ENCODE results near the gene TCEA3. TPM values are rescaled to one million over a fixed set of nuclear protein-coding genes. Genes with fewer than 3 reads are reported as not detected.
A peak's percentile ranks its signal among the peaks of the same experiment; 100 is the strongest.

The TCEA3 gene
- polyA plus RNA-seq, 1 donor (not counting 4 experiments of a cell fraction or from before 2014, with no cell fraction given): 0.38 TPM

GRCh38 chr1:23462766-23463165, 38.2 kb upstream of the TCEA3 start:
- Histone ChIP-seq H3K9me1 (ENCODE audit: control insufficient read depth, extremely low read depth, insufficient read depth, low read length) (no peaks in the 10 kb centered on the region), H3K4me2 (ENCODE audit: control insufficient read depth, extremely low read depth, insufficient read depth, low read depth, low read length) (no peak overlapping the region), H3K9ac (ENCODE audit: control insufficient read depth, extremely low read depth, insufficient read depth, low read length) (no peak overlapping the region), H3K4me1 (ENCODE audit: control insufficient read depth, extremely low read depth, insufficient read depth, low read length) (peaks cover 10% of the 10 kb centered on the region), H2AFZ (ENCODE audit: control insufficient read depth, low read length) (no peak overlapping the region), H3K79me2 (ENCODE audit: control insufficient read depth, insufficient read depth, low read length) (no peaks in the 10 kb centered on the region), H4K20me1 (ENCODE audit: control insufficient read depth, extremely low read depth, insufficient read depth, low read length) (no peaks in the 10 kb centered on the region), H3K9me3 (ENCODE audit: control insufficient read depth, low read depth, low read length) (no peaks in the 10 kb centered on the region), H3K27me3 (ENCODE audit: control insufficient read depth, extremely low read depth, insufficient read depth, low read length) (peaks cover 8% of the 10 kb centered on the region), H3K27ac (ENCODE audit: control insufficient read depth, insufficient read depth, low read length) (no peak overlapping the region), H3K36me3 (ENCODE audit: control insufficient read depth in 2 of 2, extremely low read depth in 1 of 2, insufficient read depth in 2 of 2, low read length in 2 of 2) (no peaks in the 10 kb centered on the region), H3K4me3 (ENCODE audit: control insufficient read depth in 2 of 3, extremely low read depth in 1 of 3, insufficient read depth in 2 of 3, low read depth in 1 of 3, low read length in 3 of 3) (no peak overlapping the region)
- no peak for TF ChIP-seq EZH2 (IDR thresholded peaks at IDR 0.05; ENCODE audit: low read length)
- no peak for TF ChIP-seq CTCF (optimal IDR thresholded peaks at IDR 0.05 in 1 of 3, IDR thresholded peaks at IDR 0.05 in 1 of 3, conservative IDR thresholded peaks at IDR 0.05 in 1 of 3; ENCODE audit: extremely low read depth in 1 of 3, insufficient read depth in 2 of 3, low read length in 3 of 3)
- dilution Hi-C loops (cut with MboI; ENCODE audit: extremely low pct_ligation_motif_present, low sequenced_read_pairs): no loop called here
- FAIRE-seq: no peak
- no peak for DNase-seq (ENCODE audit: low read depth, low spot score)

DNA sequence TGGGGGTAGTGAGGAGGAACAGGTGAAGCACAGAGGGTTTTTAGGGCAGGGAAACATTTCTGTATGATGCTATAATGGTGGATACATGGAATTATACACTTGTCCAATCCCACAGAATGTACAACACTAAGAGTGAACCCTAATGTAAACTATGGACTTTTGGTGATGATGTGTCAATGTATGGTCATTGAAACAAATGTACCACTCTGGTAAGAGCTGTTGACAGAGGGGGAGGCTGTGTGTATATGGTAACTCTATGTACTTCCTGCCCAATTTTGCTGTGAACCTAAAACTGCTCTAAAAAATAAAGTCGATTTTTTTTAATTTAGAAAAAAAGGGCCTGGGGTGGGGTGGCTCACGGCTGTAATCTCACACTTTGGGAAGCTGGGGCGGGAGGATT, 36.5 kb upstream of the TCEA3 start:
- no peak for TF ChIP-seq EZH2 (IDR thresholded peaks at IDR 0.05; ENCODE audit: low read length)
- no peak for TF ChIP-seq CTCF (optimal IDR thresholded peaks at IDR 0.05 in 1 of 3, IDR thresholded peaks at IDR 0.05 in 1 of 3, conservative IDR thresholded peaks at IDR 0.05 in 1 of 3; ENCODE audit: extremely low read depth in 1 of 3, insufficient read depth in 2 of 3, low read length in 3 of 3)
- Histone ChIP-seq H3K9ac (ENCODE audit: control insufficient read depth, extremely low read depth, insufficient read depth, low read length) (no peak overlapping the region), H3K27me3 (ENCODE audit: control insufficient read depth, extremely low read depth, insufficient read depth, low read length) (peaks cover 8% of the 10 kb centered on the region), H3K4me1 (ENCODE audit: control insufficient read depth, extremely low read depth, insufficient read depth, low read length) (peaks cover 23% of the 10 kb centered on the region), H3K4me2 (ENCODE audit: control insufficient read depth, extremely low read depth, insufficient read depth, low read depth, low read length) (peak overlapping the region; percentile 2), H3K9me3 (ENCODE audit: control insufficient read depth, low read depth, low read length) (no peaks in the 10 kb centered on the region), H4K20me1 (ENCODE audit: control insufficient read depth, extremely low read depth, insufficient read depth, low read length) (no peaks in the 10 kb centered on the region), H3K36me3 (ENCODE audit: control insufficient read depth in 2 of 2, extremely low read depth in 1 of 2, insufficient read depth in 2 of 2, low read length in 2 of 2) (no peaks in the 10 kb centered on the region), H3K79me2 (ENCODE audit: control insufficient read depth, insufficient read depth, low read length) (no peaks in the 10 kb centered on the region), H3K4me3 (ENCODE audit: control insufficient read depth in 2 of 3, extremely low read depth in 1 of 3, insufficient read depth in 2 of 3, low read depth in 1 of 3, low read length in 3 of 3) (no peak overlapping the region), H3K9me1 (ENCODE audit: control insufficient read depth, extremely low read depth, insufficient read depth, low read length) (no peaks in the 10 kb centered on the region), H3K27ac (ENCODE audit: control insufficient read depth, insufficient read depth, low read length) (no peak overlapping the region), H2AFZ (ENCODE audit: control insufficient read depth, low read length) (no peak overlapping the region)
- DNase-seq (ENCODE audit: low read depth, low spot score) (no peak), FAIRE-seq (no peak)
- dilution Hi-C loops (cut with MboI; ENCODE audit: extremely low pct_ligation_motif_present, low sequenced_read_pairs): no loop called here

Measured in keratinocyte (primary cell).